CD4-positive, alpha-beta T cell treated with Interleukin-15 for 4 hours (primary cell): Measurements from ENCODE around the gene EDAR.

Experiments used
- DNase-seq: peaks from one replicate; pipeline ENCODE4 v3.0.0-alpha.2; 2020; ENCODE audit warnings: low spot score

EDAR gene

GRCh38 chr2:109001201-109001600, 12.2 kb upstream of the EDAR start:
- DNase-seq: no peak

DNA sequence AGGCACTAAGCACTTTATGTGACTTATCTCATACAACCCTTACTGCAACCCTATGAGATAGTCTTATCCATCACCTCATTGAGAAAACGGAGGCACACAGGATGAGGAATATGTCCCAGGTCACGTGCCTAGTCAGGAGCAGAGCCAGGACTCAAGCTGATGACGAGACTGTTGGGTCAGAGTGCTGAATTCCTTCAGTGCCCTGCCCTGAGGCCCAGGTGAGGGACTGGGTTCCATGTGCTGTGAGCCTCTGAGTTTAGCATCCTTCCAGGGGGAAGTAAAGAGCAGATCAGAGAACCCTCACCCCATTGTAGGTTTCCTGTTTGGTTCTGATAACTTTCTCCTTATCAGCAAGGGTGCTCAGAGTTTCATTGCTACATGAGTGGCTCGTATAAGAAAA, 11.7 kb upstream of the EDAR start:
- DNase-seq: no peak

- DNase-seq: no peak
Measured at GRCh38 chr2:108998911-108999310, 9.9 kb upstream of the EDAR start.

DNA sequence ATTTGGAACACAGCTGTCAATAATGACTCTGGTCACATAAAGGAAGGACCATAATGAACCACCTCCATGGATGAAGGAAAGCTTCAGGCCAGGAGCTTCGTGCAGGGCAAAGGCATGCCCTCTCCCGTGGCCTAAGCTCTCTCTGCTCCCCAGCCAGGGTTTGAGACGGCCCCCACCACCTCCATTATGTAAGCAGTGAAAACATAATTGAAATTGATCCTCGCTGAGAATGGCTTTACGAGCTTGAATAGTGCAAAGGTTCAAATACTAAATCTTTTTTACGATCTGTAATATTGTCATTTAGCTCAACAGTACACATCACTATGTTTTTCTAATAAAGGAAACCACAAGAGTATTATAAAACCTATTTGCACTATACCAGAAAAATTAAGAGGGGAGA, 5.2 kb upstream of the EDAR start:
- DNase-seq: no peak

DNA sequence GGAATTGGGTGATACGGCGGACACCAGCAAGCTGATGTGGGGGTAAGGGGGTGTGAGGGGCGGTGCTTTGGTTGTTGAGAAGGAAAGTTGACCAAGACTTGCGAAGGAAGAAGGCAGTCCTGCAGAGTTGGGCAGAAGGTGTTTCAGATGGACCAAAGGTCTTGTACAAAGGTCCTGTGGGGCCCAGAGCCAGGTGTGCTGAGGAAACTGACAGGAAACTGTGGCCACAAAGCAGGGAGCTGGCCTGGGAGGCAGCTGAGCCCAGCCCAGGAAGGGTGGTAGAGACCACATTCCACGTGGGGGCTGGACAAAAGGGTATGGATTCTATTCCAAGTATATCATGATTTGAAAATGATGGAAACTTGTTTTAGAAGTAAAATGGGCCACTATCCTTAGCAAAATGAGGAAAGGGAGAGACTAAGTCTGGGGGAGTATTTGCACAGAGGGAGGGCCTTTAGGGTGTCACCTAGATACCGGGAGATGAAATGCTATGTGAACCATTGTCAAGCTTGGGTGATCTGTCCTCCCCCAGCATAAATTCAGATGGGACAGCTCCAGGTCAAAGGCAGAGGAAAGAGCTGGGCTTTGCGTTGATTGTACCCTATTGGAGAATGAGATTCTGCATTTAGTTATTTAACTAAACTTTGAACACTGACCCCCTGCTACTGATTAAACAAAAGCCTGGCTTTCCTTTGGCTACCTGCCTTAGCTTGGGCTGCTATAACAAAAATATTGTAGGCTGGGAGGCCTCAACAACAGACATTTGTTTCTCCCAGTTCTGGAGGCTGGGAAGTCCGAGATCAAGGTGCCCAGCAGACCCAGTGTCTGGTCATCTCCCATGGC, 4.3 kb upstream of the EDAR start:
- no peak for DNase-seq

DNA sequence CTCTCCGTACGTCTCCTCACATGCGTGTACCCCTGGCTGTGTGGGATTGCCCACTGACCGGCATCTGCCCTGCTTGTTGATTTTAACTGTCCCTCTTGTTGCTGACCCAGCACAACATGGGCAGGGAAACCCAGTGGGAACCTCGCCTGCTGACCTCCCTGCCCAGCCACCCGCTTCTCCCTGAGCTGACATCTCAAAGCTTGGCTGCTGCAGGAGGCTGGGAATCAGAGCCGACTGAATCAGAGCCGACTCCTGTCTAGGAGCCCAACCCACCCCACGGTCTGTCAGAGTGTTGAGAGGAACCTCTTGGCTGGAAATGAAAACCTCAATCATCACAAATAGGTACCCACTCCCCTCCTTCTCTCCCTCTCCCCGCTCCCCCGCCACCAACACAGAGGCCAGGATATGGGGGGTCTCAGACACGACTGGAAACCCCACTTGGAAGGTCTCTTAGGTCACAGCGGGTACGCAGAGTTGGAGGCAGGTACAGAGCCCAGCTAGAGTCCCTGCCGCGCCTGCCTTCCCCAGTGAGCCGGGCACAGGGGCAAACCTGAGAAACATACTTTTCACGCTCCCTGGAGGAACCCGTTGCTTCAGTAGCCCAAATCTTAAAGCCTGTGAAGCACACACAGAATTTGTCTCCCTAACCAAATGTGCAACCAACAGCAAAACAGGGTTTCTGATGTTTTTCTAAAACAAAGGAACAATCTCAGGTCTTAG, 784 bp downstream of the EDAR start:
- DNase-seq: no peak

DNA sequence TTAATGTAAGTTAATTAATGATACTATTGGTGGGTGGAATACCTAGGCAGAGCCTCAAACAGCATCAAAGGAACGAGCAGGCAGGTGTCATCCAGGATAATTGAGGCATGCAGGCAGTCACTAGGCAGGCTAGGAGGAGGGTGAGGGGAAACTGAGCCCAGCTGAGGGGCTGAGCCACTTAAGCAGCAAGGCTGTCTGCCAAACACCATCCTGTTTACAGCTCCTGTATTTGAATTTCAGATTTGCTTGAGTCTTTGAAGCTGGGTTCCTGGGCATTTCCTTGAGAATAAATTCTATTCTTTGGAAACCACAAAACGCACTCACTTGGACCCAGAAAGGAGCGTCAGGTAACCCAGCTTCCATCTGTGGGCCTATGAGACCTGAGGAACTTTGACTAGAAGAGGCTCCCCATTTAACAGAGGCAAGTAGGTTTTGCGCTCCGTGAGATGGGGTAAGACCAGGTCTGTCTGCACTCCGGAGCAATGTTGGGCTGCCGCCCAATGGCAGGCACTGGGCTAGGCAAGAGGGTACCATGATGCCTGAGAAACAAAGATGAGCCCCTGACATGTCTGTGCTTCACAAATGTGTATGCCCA, 2.0 kb downstream of the EDAR start:
- DNase-seq: peak; percentile 20

DNA sequence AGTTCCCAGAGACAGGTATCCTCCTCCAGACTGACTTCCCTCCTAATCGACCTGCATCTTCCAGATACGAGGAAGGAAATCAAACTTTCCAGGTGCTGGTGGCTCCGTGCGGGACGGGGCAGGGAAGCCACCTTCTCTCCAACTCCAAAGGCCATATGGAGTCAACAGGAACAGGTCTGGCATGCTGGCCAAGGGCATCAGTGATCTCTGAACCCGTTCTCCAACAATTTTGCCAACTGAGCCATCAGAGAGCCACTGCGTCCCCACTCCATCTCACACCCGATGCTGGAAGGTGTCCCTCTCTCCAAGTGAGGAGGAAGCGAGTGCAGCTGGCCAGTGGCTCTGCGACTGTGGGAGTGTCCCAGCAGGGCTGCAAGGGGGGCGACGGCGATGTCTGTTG, 5.4 kb downstream of the EDAR start:
- no peak for DNase-seq

DNA sequence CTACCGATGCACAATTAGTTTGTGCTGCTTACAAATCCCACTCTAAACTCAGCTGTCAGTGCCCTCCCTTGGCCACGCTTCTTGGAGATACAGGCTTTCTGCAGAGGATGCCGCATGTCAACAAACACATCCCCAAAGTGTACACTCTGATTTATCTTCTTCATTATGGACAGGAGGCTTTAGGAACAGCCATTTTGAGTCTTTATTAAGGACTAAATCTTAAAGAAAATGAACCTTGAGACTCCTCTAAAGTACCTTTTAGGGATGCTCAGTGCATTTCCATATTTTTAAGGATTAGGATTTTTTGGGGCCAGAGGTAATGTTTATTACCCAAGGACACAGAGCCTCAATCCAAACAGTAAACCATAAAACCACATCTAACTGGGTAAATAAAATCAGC, 6.0 kb downstream of the EDAR start:
- DNase-seq: no peak

DNA sequence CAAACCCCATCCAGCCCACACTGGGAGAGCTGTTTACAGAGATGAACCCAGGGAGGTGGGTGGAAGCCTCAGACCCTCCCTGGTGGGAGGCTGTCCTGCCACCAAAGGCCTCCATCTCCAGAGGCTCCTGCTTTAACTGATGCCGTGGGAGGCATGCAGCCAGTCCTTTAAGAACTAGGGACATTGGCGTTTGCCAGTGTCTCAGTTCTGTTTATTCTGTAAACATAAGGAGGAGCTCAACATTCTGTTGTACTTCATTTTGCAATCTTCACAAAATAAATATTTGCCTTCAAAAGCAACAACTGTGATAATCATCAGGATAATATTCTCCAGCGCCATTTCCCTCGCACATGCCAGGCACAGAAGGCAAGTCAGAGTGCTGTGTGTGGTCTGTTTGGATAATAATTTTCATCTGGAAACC, 6.8 kb downstream of the EDAR start:
- no peak for DNase-seq

- DNase-seq: no peak
Measured at GRCh38 chr2:108981846-108982245, 7.2 kb downstream of the EDAR start.

GRCh38 chr2:108980076-108980475, 8.9 kb downstream of the EDAR start:
- DNase-seq: no peak

DNA sequence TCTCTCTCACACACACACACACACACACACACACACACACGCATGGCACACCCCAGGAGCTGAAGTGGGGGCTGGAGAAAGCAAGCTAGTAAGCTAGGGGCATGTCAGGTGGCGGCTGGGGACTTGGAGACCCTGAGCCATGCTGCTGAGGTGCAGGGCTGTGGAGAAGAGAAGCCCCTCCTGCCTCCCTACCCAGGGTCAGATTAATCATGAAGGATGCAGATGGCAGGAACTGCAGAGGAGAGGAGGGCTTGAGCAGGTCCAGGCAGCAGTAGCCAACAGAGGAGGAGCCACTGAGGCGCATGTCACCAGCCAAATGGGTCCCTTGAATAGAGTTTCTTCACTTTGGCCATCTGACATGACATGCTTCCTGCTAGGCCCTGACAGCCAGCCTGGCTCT, 9.6 kb downstream of the EDAR start:
- DNase-seq: no peak

DNA sequence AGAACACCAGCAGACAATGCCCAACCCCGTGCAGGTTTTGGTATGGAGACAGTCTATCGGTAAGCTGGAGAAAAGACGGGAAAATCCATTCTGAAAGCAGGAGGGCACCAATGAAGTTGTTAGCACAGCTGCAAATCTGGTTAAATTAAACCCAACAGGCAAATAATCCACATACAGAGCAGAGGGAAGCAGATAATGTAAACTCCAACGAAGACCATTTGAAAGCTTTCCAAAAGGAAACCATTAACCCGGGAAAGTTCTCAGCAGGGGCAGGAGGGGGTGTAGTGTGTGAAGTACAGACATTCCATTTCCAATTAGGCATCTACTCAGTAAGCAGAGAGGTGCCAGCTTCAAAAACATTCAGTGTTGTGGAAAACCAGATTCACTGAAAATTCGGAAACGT, 10.3 kb downstream of the EDAR start:
- no peak for DNase-seq

DNA sequence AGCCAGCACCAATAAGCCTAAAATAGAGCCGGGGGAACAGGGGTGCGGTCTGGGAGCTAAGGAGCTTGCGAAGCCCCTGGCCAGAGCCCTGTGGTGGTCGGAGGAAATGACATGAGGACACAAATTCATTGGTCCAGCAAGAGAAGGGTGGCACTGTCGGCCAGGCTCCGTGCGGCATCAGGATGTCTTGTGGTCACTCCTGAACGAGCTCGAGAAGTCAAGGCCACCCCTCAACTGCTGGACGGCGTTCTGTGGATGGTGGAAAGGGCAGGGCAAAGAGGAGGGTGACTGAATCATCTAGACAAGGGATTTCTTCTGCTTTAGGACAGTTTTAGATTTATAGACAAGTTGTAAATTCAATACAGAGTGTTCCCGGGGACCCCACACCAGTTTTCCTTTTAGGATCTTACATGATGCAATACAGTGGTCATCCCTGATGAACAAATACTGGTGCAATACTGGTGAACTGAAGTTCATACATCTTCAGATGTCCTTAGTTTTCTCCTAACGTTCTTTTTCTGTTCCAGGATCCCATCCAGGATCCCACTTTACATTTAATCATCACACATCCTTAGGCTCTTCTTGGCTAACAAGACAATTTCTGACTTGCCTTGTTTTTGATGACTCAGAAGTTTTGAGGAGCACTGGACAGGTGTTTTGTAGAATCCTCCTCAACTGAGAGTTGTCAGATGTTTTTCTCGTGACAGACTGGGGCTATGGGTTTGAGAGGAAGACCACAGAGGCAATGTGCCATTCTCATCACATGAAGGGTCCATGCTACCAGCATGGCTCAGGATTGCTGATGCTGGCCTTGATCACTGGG, 13.2 kb downstream of the EDAR start:
- no peak for DNase-seq

- no peak for DNase-seq
Measured at GRCh38 chr2:108974674-108975073, 14.3 kb downstream of the EDAR start.

DNA sequence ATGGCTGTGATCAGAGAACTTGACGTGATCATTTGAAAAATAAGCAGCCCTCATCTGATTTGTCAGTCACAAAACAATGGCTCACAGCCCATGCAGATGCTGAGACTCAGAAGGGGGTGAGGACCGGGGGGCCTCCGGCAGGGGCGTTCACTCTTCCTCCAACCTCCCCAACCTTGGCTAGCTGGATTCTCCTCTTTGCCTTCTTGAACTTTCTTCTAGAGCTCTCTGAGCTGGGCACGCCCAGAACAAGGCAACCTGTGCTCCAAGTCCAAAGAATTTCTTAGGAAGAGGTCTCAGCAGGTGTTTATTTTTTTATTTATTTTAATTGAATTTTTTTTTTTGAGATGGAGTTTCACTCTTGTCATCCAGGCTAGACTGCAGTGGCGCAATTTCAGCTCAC, 16.4 kb downstream of the EDAR start:
- DNase-seq: no peak

DNA sequence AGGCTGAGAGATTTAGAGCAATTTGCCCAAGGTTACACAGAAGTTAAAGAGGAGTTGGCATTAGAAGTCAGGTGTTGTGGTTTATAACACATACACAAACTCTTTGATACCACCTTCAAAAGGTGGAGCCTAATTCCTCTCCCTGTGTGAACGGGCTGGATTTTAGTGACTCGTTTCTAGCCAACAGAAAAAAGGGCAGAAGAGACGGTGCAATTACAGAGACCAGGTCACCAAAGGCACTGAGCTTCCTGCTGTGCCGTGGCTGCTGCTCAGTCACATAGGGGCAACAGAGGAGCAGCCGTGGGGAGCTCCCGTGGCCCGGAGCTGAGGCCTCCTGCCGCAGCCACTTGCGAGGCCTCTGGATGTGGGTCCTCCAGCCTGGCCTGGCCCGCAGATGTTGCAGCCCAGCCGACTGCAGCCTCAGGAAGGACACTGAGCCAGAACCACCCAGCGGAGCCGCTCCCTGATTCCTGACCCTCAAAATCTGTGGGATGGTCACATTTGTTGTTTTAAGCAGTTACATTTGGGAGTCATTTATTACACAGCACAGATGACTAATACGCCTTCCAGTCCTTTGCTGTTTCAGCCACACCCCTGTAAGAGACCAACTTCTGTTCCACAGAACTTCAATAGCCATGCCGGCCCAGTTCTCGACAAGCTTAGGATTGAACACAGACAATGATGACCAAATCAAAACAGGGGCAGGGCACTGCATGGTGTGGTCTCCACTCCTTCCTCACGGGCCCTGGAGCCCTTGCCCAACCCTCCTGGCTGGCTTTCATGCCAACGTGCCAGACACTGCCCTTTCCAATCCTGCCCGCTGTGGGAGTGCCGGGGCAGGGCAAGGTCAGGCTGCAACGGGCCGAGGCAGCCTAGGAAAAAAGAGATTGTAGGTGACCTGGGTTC, 17.1 kb downstream of the EDAR start:
- DNase-seq: no peak

DNA sequence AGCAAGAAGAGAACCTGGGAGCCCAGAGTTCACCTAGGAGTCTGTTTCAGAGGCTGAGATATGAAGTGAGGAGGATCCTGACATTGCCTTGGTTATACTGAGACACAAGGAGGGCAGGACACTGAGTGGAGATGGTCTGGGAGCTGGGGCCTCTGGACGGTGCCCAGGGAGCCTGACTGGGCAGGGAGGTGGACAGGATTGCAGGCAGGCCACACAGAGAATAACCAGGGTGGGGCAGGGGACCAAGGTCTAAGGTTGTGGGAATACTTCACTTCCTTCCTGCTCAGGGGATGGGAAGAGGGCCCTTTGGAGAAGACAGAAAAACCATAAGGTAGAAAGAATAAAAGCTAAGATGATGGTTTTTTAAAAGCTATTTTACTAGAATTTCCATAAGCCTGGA, 18.7 kb downstream of the EDAR start:
- DNase-seq: no peak

DNA sequence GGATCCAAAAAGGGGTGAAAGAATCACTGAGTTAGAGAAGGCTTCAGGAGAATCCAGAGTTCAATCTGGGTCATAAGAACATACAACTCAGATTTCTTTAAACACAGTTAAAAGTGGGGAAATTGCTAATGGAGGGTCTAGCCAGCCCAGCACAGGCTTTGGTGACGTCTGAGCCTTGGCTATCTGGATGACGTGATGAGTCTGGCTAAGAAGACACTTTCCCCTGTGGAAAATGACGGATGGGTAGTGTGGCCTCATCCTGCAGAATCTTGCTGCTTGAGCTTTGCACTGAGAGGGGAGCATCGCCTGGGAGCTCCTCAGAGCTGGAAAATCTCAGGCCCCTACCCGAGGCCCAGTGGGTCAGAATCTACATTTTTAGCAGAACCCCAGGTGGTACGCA, 19.2 kb downstream of the EDAR start:
- no peak for DNase-seq

- no peak for DNase-seq
Measured at GRCh38 chr2:108968619-108969018, 20.4 kb downstream of the EDAR start.
